ENCODE data around the gene SLC5A12.

SLC5A12 gene

GRCh38 chr11:26721948-26722475 is at the start of gene SLC5A12:
SLC5A12 (minus strand) TSS chr11:26722060; CDS start chr11:26721714, 346 bp downstream.
- DNase-seq (ENCODE audit: low read depth in 1 of 2, low spot score in 1 of 2): no peak

GRCh38 chr11:26769027-26769426 is 47.2 kb upstream of the SLC5A12 start:
- DNase-seq (ENCODE audit: low read depth in 1 of 2, low spot score in 1 of 2): no peak

- no peak for DNase-seq (ENCODE audit: low read depth in 1 of 2, low spot score in 1 of 2)
These were observed 45.2 kb upstream of the SLC5A12 start for GRCh38 chr11:26767060-26767459.

GRCh38 chr11:26765323-26765722 is 43.5 kb upstream of the SLC5A12 start:
- no peak for DNase-seq (ENCODE audit: low read depth in 1 of 2, low spot score in 1 of 2)

- no peak for DNase-seq (ENCODE audit: low read depth in 1 of 2, low spot score in 1 of 2)
These were observed 43.0 kb upstream of the SLC5A12 start for GRCh38 chr11:26764825-26765224.

- no peak for DNase-seq (ENCODE audit: low read depth in 1 of 2, low spot score in 1 of 2)
These were observed 42.5 kb upstream of the SLC5A12 start for GRCh38 chr11:26764315-26764714.

- no peak for DNase-seq (ENCODE audit: low read depth in 1 of 2, low spot score in 1 of 2)
These were observed 40.2 kb upstream of the SLC5A12 start for GRCh38 chr11:26762089-26762488.

- DNase-seq (ENCODE audit: low read depth in 1 of 2, low spot score in 1 of 2): no peak
These were observed 39.5 kb upstream of the SLC5A12 start for GRCh38 chr11:26761361-26761809.

- DNase-seq (ENCODE audit: low read depth in 1 of 2, low spot score in 1 of 2): no peak
These were observed 36.1 kb upstream of the SLC5A12 start for GRCh38 chr11:26757995-26758394.

GRCh38 chr11:26755762-26756161 is 33.9 kb upstream of the SLC5A12 start:
- no peak for DNase-seq (ENCODE audit: low read depth in 1 of 2, low spot score in 1 of 2)

- DNase-seq (ENCODE audit: low read depth in 1 of 2, low spot score in 1 of 2): no peak
These were observed 32.1 kb upstream of the SLC5A12 start for GRCh38 chr11:26753723-26754504.

GRCh38 chr11:26749927-26750326 is 28.1 kb upstream of the SLC5A12 start:
- DNase-seq (ENCODE audit: low read depth in 1 of 2, low spot score in 1 of 2): no peak

- DNase-seq (ENCODE audit: low read depth in 1 of 2, low spot score in 1 of 2): no peak
These were observed 21.8 kb upstream of the SLC5A12 start for GRCh38 chr11:26743622-26744021.

GRCh38 chr11:26742966-26743365 is 21.1 kb upstream of the SLC5A12 start:
- DNase-seq (ENCODE audit: low read depth in 1 of 2, low spot score in 1 of 2): no peak

- DNase-seq (ENCODE audit: low read depth in 1 of 2, low spot score in 1 of 2): no peak
These were observed 19.2 kb upstream of the SLC5A12 start for GRCh38 chr11:26741036-26741435.

GRCh38 chr11:26739366-26740073 is 17.7 kb upstream of the SLC5A12 start:
- no peak for DNase-seq (ENCODE audit: low read depth in 1 of 2, low spot score in 1 of 2)

GRCh38 chr11:26734691-26735090 is 12.8 kb upstream of the SLC5A12 start:
- no peak for DNase-seq (ENCODE audit: low read depth in 1 of 2, low spot score in 1 of 2)

GRCh38 chr11:26731084-26731456 is 9.2 kb upstream of the SLC5A12 start:
- no peak for DNase-seq (ENCODE audit: low read depth in 1 of 2, low spot score in 1 of 2)

GRCh38 chr11:26730414-26731083 is 8.7 kb upstream of the SLC5A12 start:
- no peak for DNase-seq (ENCODE audit: low read depth in 1 of 2, low spot score in 1 of 2)

- no peak for DNase-seq (ENCODE audit: low read depth in 1 of 2, low spot score in 1 of 2)
These were observed 7.4 kb upstream of the SLC5A12 start for GRCh38 chr11:26729284-26729683.

GRCh38 chr11:26726960-26727359 is 5.1 kb upstream of the SLC5A12 start:
- DNase-seq (ENCODE audit: low read depth in 1 of 2, low spot score in 1 of 2): no peak

- DNase-seq (ENCODE audit: low read depth in 1 of 2, low spot score in 1 of 2): no peak
These were observed 1.9 kb downstream of the SLC5A12 start for GRCh38 chr11:26719998-26720397.
